HG02678 (cell line): Measurements from ENCODE around the gene NDST3.
A peak's percentile ranks its signal among the peaks of the same experiment; 100 is the strongest.

ENCODE experiments used
- ATAC-seq: cut with Tn5 transposase; IDR thresholded peaks from one replicate; pipeline ENCODE4 v1.9.1; 2021; ENCODE audit warnings: mild to moderate bottlenecking, moderate library complexity; ENCODE audit not compliant: unreplicated experiment

NDST3 gene

GRCh38 chr4:118034053-118034785 is at the start of gene NDST3:
NDST3 (plus strand) TSS chr4:118034486; CDS start chr4:118053911, 19,425 bp downstream.
- ATAC-seq = peak; percentile 67

DNA sequence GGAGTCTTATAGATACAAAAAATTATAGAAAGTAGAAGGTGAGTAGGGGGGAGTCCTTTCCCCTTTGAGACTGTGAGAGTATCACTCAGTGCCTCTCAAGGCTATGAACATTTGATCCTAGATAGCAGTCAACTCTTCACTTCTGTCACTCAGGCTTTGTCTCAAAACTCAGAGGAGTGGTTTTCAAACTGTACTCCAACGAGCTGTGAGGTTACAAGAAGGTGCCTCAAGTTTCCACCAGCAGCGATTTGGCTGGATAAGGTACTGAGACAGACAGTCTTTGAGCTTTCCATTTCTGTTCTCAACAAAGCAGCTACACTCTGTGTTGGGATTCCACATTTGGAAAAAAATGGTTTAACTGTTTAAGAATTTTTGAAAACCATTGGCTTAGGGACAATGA is 48.0 kb upstream of the NDST3 start:
- no peak for ATAC-seq

- no peak for ATAC-seq
Measured at GRCh38 chr4:117987464-117987863, 46.8 kb upstream of the NDST3 start.

- no peak for ATAC-seq
Measured at GRCh38 chr4:117996891-117997290, 37.4 kb upstream of the NDST3 start.

DNA sequence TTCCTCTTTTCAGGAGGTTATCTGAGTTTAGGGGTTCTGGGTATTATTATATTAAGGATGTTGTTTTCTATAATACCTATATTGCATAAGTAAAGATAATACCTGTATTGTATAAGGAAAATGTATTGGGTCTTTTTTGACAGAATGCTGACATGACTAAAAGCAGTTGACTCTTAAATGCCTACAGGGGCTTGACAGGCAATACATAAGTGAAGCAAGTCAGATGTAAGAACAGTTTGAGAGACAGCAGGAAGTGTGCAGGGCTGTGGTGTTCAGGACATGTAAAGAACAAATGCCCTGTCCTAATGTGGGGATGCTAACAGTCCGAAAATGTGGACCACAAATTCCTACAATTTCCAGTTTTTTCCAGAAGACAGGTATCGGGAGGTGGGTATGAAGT is 30.2 kb upstream of the NDST3 start:
- ATAC-seq = no peak

DNA sequence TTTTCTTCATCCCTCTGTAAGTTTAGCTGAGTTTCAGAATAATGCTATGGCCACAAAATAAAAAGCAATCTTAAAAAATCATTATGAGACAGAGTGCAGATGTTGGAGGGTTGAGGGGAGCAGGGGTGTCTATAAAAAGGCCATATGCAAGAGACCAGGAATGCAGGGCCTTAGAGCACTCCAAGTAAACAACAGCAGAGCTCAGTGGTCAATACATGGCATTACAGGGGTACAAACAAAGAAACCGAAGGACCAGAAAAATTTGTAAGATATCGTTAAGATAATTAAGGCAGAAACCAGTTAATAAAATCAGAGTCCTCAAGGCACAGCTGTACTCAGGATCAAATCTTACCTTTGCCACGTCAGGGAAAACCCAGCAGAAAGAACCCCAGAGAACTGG is 28.4 kb upstream of the NDST3 start:
- ATAC-seq = no peak

GRCh38 chr4:118012142-118012541 is 22.1 kb upstream of the NDST3 start:
- ATAC-seq = no peak

- ATAC-seq = no peak
Measured at GRCh38 chr4:118014831-118015230, 19.5 kb upstream of the NDST3 start.

GRCh38 chr4:118018381-118019145 is 15.7 kb upstream of the NDST3 start:
- ATAC-seq = no peak

DNA sequence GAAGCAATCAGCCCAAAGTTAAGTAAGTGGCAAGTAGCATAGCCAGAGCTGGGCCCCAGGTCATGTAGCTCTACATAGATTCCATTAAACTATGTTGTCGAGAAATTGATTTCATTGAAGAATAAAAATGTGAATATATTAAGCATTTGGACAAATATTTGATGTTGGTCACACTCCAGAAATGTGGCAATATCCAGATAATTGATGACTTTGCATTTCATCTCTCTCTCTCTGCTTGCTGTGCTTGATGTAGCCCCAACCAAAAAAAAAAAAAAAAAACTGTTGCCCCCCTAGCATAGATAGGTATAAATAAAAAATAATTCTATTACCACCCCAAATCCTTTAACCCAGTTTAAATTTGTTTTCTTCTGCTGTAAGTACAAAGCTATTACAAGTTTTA is 7.5 kb upstream of the NDST3 start:
- ATAC-seq = no peak

- no peak for ATAC-seq
Measured at GRCh38 chr4:118029224-118029623, 5.1 kb upstream of the NDST3 start.

GRCh38 chr4:118032691-118033090 is 1.6 kb upstream of the NDST3 start:
- no peak for ATAC-seq

- no peak for ATAC-seq
Measured at GRCh38 chr4:118033148-118034052, 886 bp upstream of the NDST3 start.

DNA sequence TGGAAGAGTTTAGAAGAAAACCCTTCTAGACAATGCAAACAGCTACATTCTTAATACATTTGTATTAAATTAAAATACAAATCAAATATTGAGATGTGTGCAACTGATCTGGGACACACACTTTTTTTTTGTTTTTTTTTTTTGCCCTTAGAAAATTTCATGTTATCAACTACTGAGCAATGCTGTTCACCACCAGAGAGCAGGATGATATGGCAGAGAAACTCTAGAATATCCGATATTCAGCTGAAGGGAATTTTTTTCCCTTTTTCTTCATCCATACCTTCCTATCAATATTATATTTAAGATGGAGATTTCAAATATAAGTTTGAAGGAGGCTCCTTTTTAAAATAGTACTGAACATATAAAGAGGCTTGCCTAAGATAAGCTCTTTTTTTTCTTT is 1.0 kb downstream of the NDST3 start:
- no peak for ATAC-seq

DNA sequence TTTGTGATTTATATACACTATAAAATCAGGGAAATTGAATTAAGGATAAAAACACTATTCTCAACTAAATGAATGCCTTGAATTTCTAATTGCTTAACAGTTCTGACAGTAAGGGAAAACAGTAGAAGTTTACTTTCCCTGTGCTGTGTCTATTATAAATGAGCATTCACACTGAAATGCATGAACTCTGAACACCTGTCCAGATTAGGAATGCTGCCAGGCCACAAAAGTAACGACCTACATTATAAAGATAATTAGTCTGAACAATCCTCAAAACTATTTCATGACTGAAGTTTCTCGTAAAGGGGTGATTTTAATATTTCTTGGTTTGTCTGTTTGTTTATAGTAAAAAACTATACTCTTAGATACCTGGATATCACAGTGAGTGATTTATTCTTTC is 2.0 kb downstream of the NDST3 start:
- ATAC-seq = no peak

GRCh38 chr4:118037955-118038354 is 3.7 kb downstream of the NDST3 start:
- ATAC-seq = no peak

DNA sequence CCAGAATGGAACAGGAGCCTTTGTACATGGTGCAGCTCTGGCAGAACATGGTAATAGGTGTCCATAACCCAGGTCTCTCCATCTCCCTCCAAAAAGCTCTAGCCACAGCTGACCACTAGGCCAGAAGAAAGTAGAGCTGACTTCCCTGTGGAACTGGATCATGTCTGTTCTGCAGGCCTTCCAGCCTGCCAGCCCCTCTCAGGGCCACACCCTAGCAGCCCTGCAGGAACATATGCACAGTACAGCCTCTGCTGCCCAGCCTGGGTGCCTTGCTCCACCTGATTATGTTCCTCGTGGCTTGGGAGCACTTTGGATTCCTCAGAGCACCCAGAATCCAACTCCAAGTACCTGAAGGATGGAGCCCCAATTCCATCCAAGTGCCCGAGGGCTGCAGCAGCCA is 12.0 kb downstream of the NDST3 start:
- ATAC-seq = no peak

DNA sequence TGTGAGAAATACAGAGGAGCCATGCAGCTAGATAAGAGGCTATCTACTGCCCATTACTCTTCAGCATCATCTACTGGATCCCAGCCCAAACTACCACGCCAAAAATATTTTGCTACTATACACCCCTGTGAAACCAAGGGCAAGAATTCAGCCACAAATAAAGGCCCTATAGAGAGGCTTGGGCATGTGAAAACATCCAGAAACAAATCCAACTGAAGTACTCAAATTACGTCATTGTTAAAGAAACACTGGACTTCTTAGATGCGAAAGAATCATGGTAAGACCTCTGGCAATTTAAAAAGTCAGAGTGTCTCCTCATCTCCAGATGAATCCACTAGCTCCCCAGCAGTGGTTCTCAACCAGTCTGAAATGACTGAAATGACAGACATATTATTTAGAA is 12.8 kb downstream of the NDST3 start:
- ATAC-seq = no peak

- ATAC-seq = no peak
Measured at GRCh38 chr4:118058955-118059354, 24.7 kb downstream of the NDST3 start.

DNA sequence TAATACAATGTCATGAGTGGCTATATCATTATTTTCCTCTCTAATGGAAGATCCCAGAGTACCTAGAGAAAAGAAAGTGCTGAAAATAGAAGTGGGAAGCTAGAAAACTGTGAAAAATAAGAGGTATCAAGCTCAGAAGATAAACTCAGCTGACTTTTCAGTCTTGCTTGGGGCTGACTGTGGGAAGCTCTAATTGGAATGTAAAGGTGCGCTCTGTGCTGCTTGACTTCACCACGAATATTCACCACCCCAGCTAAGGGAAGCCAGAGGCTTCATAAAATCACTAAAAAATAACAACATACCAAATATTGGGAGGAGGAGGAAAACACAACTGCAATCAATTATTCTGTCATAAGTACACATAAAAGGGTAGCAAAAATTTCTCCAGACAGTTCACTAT is 25.1 kb downstream of the NDST3 start:
- ATAC-seq = no peak

- peak; percentile 55 for ATAC-seq
Measured at GRCh38 chr4:118076958-118077766, 42.9 kb downstream of the NDST3 start.
